Nephron progenitor cell (in vitro differentiated cells): ENCODE results near the gene CCDC47.

ENCODE experiments used
- DNase-seq: peaks from one replicate; pipeline ENCODE4 v3.0.0; 2021
- H3K27ac Mint-ChIP-seq: 2 replicates; pipeline ENCODE4 v1.8.0; 2021; ENCODE audit warnings: mild to moderate bottlenecking, moderate library complexity, mixed read lengths
- H3K27me3 Mint-ChIP-seq: 2 replicates; pipeline ENCODE4 v1.8.0; 2021; ENCODE audit warnings: mild to moderate bottlenecking, low read depth, mixed read lengths; ENCODE audit not compliant: poor library complexity
- H3K36me3 Mint-ChIP-seq: 2 replicates; pipeline ENCODE4 v1.8.0; 2021; ENCODE audit warnings: low read depth, mixed read lengths
- H3K4me1 Mint-ChIP-seq: 2 replicates; pipeline ENCODE4 v1.8.0; 2021; ENCODE audit warnings: mixed read lengths
- H3K4me3 Mint-ChIP-seq: 2 replicates; pipeline ENCODE4 v1.8.0; 2021; ENCODE audit warnings: mild to moderate bottlenecking, moderate library complexity, mixed read lengths
- H3K9me3 Mint-ChIP-seq: 2 replicates; pipeline ENCODE4 v1.8.0; 2021; ENCODE audit warnings: mild to moderate bottlenecking, moderate library complexity, mixed read lengths
- CTCF ChIP-seq: fragments of 200-600 bp; sonication (generic); IDR thresholded peaks from 2 replicates; pipeline ENCODE4 v1.5.0; 2021; ENCODE audit warnings: antibody characterized with exemption

CCDC47 gene

GRCh38 chr17:63819131-63819530 lies 45.7 kb upstream of the CCDC47 start:
- Mint-ChIP-seq H3K4me1 (peaks cover 7% of the 10 kb centered on the region), H3K9me3 (no peaks in the 10 kb centered on the region), H3K36me3 (peaks cover 92% of the 10 kb centered on the region), H3K27ac (no peak overlapping the region), H3K27me3 (no peaks in the 10 kb centered on the region), H3K4me3 (no peak overlapping the region)
- no peak for TF ChIP-seq CTCF
- no peak for DNase-seq

- peak overlapping the region; percentile 63 for H3K27ac Mint-ChIP-seq
Observed at GRCh38 chr17:63817736-63818385, 44.5 kb upstream of the CCDC47 start.

GRCh38 chr17:63816669-63817068 lies 43.3 kb upstream of the CCDC47 start:
- H3K9me3 Mint-ChIP-seq = no peaks in the 10 kb centered on the region

More at GRCh38 chr17:63817736-63818385, 44.5 kb upstream of the CCDC47 start:
- TF ChIP-seq CTCF = no peak
- H3K4me1 Mint-ChIP-seq = no peaks in the 10 kb centered on the region
- no peak for DNase-seq
- H3K27me3 Mint-ChIP-seq = no peaks in the 10 kb centered on the region
- H3K4me3 Mint-ChIP-seq = no peak overlapping the region
- H3K36me3 Mint-ChIP-seq = peaks cover 94% of the 10 kb centered on the region
- H3K9me3 Mint-ChIP-seq = no peaks in the 10 kb centered on the region

GRCh38 chr17:63816123-63816522 lies 42.7 kb upstream of the CCDC47 start:
- Mint-ChIP-seq H3K4me3 (no peak overlapping the region), H3K27ac (no peak overlapping the region), H3K4me1 (no peaks in the 10 kb centered on the region), H3K27me3 (no peaks in the 10 kb centered on the region), H3K36me3 (peaks cover 93% of the 10 kb centered on the region), H3K9me3 (no peaks in the 10 kb centered on the region)
- no peak for DNase-seq
- no peak for TF ChIP-seq CTCF

More at GRCh38 chr17:63816669-63817068, 43.3 kb upstream of the CCDC47 start:
- H3K4me3 Mint-ChIP-seq = no peak overlapping the region
- TF ChIP-seq CTCF = no peak
- H3K36me3 Mint-ChIP-seq = peaks cover 92% of the 10 kb centered on the region
- no peaks in the 10 kb centered on the region for H3K27me3 Mint-ChIP-seq
- no peaks in the 10 kb centered on the region for H3K4me1 Mint-ChIP-seq
- H3K27ac Mint-ChIP-seq = no peak overlapping the region
- no peak for DNase-seq

- Mint-ChIP-seq H3K36me3 (peaks cover 88% of the 10 kb centered on the region), H3K27ac (no peak overlapping the region), H3K9me3 (no peaks in the 10 kb centered on the region), H3K27me3 (no peaks in the 10 kb centered on the region), H3K4me1 (no peaks in the 10 kb centered on the region), H3K4me3 (no peak overlapping the region)
- DNase-seq = no peak
- no peak for TF ChIP-seq CTCF
Observed at GRCh38 chr17:63809970-63810369, 36.6 kb upstream of the CCDC47 start.

- no peak overlapping the region for H3K27ac Mint-ChIP-seq
- TF ChIP-seq CTCF = no peak
- H3K4me1 Mint-ChIP-seq = no peaks in the 10 kb centered on the region
- no peaks in the 10 kb centered on the region for H3K27me3 Mint-ChIP-seq
- H3K9me3 Mint-ChIP-seq = no peaks in the 10 kb centered on the region
- H3K36me3 Mint-ChIP-seq = peaks cover 71% of the 10 kb centered on the region
- no peak overlapping the region for H3K4me3 Mint-ChIP-seq
- DNase-seq = no peak
Observed at GRCh38 chr17:63805591-63805990, 32.2 kb upstream of the CCDC47 start.
